Activated CD4-positive, CD25-positive, alpha-beta regulatory T cell (primary cell): ENCODE data around the gene EPOP.

Experiments
- DNase-seq, 4 experiments: peaks; one replicate each; lab custom pipeline; 2025; lab: John Stamatoyannopoulos, UW

EPOP gene

GRCh38 chr17:38674749-38675615, at the start of gene EPOP:
Gene EPOP, minus strand, starts transcription at chr17:38674957. Its CDS starts 462 bp downstream, at chr17:38674495.
- peak; percentile 35 to 80 (median 62) for DNase-seq

- DNase-seq: no peak
Observed at GRCh38 chr17:38721802-38722201, 47.0 kb upstream of the EPOP start.

DNA sequence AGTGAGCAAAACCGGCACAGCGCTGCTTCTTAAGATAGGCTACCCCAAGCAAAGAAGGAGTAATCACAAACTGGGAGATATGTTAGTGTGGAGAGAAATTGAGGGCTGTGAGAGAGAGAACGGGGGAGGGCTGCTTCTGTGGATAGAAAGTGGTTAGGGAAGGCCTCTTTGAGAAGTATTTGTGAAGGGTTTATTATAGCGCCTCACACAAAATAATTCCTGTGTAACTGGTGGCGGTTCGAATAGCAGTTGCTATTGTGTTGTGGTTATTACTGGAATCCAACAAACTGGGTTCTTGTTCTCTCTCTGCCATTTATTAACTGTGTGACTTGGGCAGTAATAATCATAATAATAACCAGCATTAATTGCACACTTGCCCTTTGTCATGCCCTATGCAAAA, 46.2 kb upstream of the EPOP start:
- DNase-seq: no peak

- no peak for DNase-seq
Observed at GRCh38 chr17:38719943-38720641, 45.3 kb upstream of the EPOP start.

- no peak for DNase-seq
Observed at GRCh38 chr17:38719289-38719942, 44.7 kb upstream of the EPOP start.

GRCh38 chr17:38717139-38717745, 42.5 kb upstream of the EPOP start:
- DNase-seq: no peak

DNA sequence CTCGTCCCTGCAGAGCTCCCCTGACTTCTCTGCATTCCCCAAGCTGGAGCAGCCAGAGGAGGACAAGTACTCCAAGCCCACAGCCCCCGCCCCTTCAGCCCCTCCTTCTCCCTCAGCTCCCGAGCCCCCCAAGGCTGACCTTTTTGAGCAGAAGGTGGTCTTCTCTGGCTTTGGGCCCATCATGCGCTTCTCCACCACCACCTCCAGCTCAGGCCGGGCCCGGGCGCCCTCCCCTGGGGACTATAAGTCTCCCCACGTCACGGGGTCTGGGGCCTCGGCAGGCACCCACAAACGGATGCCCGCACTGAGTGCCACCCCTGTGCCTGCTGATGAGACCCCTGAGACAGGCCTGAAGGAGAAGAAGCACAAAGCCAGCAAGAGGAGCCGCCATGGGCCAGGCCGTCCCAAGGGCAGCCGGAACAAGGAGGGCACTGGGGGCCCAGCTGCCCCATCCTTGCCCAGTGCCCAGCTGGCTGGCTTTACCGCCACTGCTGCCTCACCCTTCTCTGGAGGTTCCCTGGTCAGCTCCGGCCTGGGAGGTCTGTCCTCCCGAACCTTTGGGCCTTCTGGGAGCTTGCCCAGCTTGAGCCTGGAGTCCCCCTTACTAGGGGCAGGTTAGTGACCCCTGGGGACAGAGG, 41.7 kb upstream of the EPOP start:
- no peak for DNase-seq

GRCh38 chr17:38715216-38715943, 40.6 kb upstream of the EPOP start:
- DNase-seq: no peak

DNA sequence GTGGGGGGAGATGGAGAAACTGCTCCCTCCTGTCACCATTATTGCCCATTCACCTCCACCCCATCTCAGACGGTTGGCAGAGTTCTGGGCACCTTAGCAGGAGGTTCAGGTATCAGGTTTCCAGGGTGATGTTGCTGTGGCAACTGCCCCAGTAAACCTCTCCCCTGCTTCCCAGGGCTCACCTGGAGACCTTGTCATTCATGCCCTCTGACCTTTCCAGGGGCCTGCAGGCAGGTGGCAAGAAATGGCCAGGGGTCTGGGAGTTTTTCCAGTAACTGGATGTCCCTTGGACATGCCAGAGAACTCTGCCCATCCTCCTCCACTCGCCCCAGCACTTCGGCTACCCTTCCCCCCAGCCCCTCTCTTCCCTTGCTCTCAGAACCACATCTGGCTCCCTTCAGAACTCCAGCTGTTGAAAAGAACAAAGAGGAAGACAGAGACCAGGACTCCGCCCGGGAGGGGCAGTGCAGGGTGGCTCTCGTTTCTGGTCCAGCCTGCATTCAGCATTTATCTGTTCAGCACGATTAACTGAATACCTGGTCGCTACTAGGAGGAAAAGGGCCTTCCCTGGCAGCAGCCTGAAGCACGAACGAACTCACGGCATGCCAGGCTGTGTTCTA, 38.8 kb upstream of the EPOP start:
- no peak for DNase-seq

DNA sequence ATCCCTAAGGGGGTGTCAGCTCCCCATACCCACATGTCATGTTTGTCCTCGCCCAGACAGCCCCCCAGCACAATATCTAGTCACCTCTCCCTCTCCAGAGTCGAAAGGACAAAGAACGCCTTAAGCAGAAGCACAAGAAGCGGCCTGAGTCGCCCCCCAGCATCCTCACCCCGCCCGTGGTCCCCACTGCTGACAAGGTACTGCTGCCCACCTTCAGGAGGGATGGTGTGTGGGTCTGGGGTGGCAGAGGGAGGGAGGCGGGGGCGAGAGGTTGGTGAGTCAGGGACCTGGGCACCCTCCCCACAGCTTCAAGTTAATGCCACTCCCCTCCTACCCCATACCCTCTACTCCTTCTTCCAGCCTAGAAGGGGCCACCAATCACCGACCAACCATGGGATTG, 37.8 kb upstream of the EPOP start:
- DNase-seq: no peak

DNA sequence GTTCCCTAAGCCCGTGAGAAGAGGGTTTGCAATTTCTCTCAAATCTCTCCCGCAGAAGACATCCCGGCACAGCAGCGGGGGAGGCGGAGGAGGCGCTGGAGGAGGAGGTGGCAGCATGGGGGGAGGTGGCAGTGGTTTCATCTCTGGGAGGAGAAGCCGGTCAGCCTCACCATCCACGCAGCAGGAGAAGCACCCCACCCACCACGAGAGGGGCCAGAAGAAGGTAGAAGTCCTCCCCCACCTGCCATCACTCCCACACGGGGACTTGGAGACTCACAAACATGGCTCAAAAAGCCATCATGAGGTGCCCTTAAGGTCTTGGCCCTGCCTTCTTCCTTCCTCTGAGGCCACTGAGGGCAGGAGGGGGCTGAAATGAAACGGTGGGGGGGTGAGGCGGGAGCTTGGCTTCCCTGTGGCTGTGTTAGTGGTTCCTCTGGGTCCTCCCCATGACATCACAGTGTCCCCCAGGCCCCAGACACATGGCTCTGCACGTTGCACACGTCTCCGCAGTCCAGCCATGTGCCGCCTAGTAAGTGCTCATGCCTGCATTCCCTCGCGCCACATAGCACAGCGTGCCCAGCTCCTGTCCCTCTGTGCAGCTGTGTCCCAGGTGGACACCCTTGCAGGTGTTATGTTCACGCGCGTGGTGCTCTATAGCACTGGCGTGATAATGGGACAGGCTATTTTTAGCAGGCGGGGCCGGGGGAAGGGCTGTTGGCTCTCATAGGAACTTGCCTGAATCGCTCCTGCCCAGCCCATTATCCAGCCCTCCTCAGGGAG, 37.2 kb upstream of the EPOP start:
- no peak for DNase-seq

- DNase-seq: no peak
Observed at GRCh38 chr17:38710985-38711384, 36.2 kb upstream of the EPOP start.

GRCh38 chr17:38710604-38710962, 35.8 kb upstream of the EPOP start:
- no peak for DNase-seq

DNA sequence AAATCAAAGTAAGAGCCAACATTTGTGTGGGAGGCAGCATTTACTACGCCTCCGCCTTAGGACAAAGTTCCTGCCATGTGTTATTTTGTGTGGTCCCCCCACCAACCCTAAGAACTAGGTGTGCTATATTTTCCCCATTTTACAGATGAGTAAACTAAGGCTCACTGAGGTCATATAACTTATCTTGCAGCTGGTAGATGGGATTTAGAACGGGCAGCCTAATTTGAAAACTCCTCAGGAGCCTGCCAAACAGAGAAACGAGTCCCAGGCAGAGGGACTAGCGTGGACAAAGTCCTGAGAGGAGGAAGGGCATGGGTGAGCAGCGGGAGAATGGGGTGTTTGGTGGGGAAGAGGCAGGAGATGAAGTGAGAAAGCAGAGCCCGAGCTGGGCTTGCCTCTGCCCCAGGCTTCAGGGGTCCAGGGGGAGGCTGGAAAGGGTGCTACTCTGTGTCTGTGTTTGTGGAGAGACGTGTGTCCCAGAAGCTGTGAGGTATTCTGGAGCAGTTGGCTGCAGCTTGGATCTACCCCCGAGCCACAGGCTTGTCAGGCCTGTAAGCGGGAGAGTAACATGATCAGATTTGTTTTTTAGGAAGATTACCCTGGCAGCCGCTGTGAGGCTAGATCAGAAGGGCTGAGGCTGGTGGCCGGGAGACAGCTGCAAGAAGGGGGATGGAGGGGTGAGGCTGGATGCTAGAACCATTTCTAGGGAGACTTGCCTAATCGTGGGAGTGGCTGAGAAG, 35.3 kb upstream of the EPOP start:
- no peak for DNase-seq

DNA sequence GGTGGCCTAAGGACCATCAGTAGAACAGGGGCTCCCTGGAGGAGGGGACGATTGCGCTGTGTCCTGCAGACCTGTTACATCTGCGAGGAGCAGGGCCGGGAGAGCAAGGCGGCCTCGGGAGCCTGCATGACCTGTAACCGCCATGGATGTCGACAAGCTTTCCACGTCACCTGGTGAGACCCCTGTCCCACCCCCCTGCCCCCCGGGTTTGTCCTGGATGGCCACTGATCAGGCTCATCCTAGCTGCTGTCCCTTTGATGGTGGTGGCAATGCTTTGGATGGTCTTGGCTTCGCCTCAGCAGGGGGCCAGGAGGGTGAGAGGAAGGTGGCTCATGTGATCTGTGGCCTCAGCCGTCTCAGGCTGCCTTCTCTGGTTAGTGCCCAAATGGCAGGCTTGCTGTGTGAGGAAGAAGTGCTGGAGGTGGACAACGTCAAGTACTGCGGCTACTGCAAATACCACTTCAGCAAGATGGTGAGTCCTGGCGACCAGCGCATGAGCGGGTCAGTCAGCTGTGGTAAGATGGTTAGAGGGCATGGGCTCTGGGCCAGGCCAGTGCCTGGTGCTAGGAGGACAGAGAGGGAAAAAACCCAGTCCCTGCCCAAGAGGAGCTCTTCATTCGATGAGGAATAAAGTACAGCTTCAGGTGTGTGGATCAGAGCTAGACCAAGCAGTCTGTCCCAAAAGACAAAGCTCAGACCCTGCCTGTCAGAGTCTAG, 34.5 kb upstream of the EPOP start:
- no peak for DNase-seq

DNA sequence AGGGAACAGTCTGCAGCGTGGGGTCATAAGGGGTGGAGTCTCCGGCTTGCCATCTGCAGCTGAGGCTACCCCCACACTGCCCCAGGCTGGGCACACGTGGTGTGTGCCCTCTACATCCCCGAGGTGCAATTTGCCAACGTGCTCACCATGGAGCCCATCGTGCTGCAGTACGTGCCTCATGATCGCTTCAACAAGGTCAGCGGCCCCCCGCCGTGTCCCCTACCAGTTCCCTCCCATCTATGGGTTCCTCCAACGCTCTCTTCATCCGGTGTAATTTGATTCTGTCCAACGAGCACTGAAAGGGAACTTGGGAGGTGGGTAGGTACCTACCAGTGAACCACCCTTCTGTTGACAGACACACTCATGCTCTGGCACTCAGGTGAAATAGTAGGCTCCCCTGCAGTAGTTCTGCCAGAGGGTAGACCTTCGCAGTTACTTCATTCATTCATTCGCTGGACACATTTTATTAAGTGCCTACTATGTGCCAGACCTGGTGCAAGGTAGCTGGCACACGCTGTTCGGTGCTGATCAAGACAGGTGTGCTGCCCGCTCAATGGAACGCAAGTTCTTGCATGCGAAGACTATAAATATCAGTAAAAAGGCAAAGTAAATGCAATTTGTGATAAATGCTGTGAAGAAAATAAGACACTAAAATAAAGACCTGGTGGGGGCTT, 33.1 kb upstream of the EPOP start:
- no peak for DNase-seq

- no peak for DNase-seq
Observed at GRCh38 chr17:38706505-38707216, 31.9 kb upstream of the EPOP start.
